Gastroesophageal sphincter (tissue), 4 donors: Measurements from ENCODE around the gene BRAT1. TPM values are rescaled to one million over a fixed set of nuclear protein-coding genes. Genes with fewer than 3 reads are reported as not detected.

Experiments
- ATAC-seq: fragments of 150-250 bp; one replicate; pipeline ENCODE4 v1.9.1; 2016; ENCODE audit warnings: mild to moderate bottlenecking, moderate library complexity
- H3K27ac ChIP-seq, 4 donors: fragments of 200-600 bp; sonication (generic) in 3 of 4; 1 replicate in 3 of 4; 2 replicates in 1 of 4; pipeline ENCODE4 v1.5.1; 2016 to 2019
- H3K27me3 ChIP-seq: fragments of 200-600 bp; sonication (generic); one replicate; pipeline ENCODE4 v1.5.1; 2019
- H3K36me3 ChIP-seq, 2 donors: fragments of 200-600 bp; sonication (generic); one replicate each; pipeline ENCODE4 v1.5.1; 2019; ENCODE audit warnings: control low read depth in 1 of 2
- H3K4me1 ChIP-seq, 3 donors: fragments of 200-600 bp; sonication (generic); 1 replicate in 2 of 3; 2 replicates in 1 of 3; pipeline ENCODE4 v1.5.1; 2016 to 2019; ENCODE audit warnings: control low read depth in 2 of 3
- H3K4me3 ChIP-seq, 2 donors: fragments of 200-600 bp; sonication (generic); one replicate each; pipeline ENCODE4 v1.5.1; 2019; ENCODE audit warnings: mild to moderate bottlenecking in 1 of 2, moderate library complexity in 1 of 2
- H3K9me3 ChIP-seq, 3 donors: fragments of 200-600 bp; sonication (generic); one replicate each; pipeline ENCODE4 v1.5.1; 2017 to 2019; ENCODE audit warnings: control low read depth in 2 of 3
- CTCF ChIP-seq, 4 experiments: fragments of 200-600 bp in 2 of 4; fragments of 450-650 bp in 2 of 4; sonication (generic) in 1 of 4; IDR thresholded peaks; one replicate each; pipeline ENCODE4 v1.5.1; 2017 to 2019; ENCODE audit warnings: antibody characterized with exemption in 4 of 4, mild to moderate bottlenecking in 2 of 4, moderate library complexity in 2 of 4
- EP300 ChIP-seq: sonication (generic); formaldehyde crosslinking; IDR thresholded peaks from one replicate; pipeline ENCODE4 v1.6.1; 2017; ENCODE audit warnings: antibody characterized with exemption, mild to moderate bottlenecking
- POLR2A ChIP-seq, 2 donors: fragments of 450-650 bp; IDR thresholded peaks; one replicate each; pipeline ENCODE4 v1.6.1; 2017; ENCODE audit warnings: antibody characterized with exemption in 2 of 2, mild to moderate bottlenecking in 2 of 2, moderate library complexity in 1 of 2
- POLR2AphosphoS5 ChIP-seq: sonication (generic); formaldehyde crosslinking; IDR thresholded peaks from one replicate; pipeline ENCODE4 v1.6.1; 2017; ENCODE audit warnings: antibody characterized with exemption
- WGBS, 2 donors: methylation state at CpG; one replicate each; pipeline ENCODE4 v1.1.5; 2018; ENCODE audit warnings: low coverage in 1 of 2; 5-methylcytosine and 5-hydroxymethylcytosine counted together
- total RNA-seq, 4 donors: library from RNA; depleted of rRNA; stranded (reverse); fragments of >200 nt; gene quantifications; one replicate each; pipeline ENCODE4 v1.1.0, GENCODE V29; 2016

The BRAT1 gene
- total RNA-seq, 4 donors from 2014 or later, result 19.9 to 36.0 (median 32.4) TPM

- H3K36me3 ChIP-seq, result peaks cover 0 to 23% of the 10 kb centered on the region in 2 donors
- H3K4me3 ChIP-seq, result no peak overlapping the region
- no peaks in the 10 kb centered on the region for H3K9me3 ChIP-seq
- peaks cover 64% of the 10 kb centered on the region for H3K27me3 ChIP-seq
- H3K27ac ChIP-seq, result peak overlapping the region in 3 of 4 donors; percentile 68 to 71 (median 71)
- TF ChIP-seq EP300 (no peak), POLR2A (IDR thresholded peaks at IDR 0.05) (no peak), CTCF (IDR thresholded peaks at IDR 0.05) (no peak), POLR2AphosphoS5 (no peak)
- peak; percentile 42 for ATAC-seq
- H3K4me1 ChIP-seq, result peaks cover 0 to 63% (median 14%) of the 10 kb centered on the region in 3 donors
- WGBS, 2 donors, result 78 to 89% methylated on average over 3 to 8 of the region's 16 CpGs
Measured at GRCh38 chr7:2530071-2530987, 25.0 kb downstream of the BRAT1 start.

- Histone ChIP-seq H3K4me1 (peaks cover 0 to 72% (median 18%) of the 10 kb centered on the region in 3 donors), H3K27me3 (peaks cover 73% of the 10 kb centered on the region), H3K27ac (peak overlapping the region; percentile 12 to 71 (median 70)), H3K36me3 (peaks cover 0 to 24% of the 10 kb centered on the region in 2 donors), H3K9me3 (no peaks in the 10 kb centered on the region), H3K4me3 (no peak overlapping the region)
- peak; percentile 68 for ATAC-seq
- 0 to 60% methylated on average over 1 to 3 of the region's 30 CpGs for WGBS, 2 donors
- no peak for TF ChIP-seq EP300
Measured at GRCh38 chr7:2529161-2530070, 25.9 kb downstream of the BRAT1 start.

- Histone ChIP-seq H3K4me1 (peaks cover 0 to 81% (median 24%) of the 10 kb centered on the region in 3 donors), H3K27me3 (peaks cover 81% of the 10 kb centered on the region), H3K9me3 (no peaks in the 10 kb centered on the region), H3K36me3 (peaks cover 0 to 24% of the 10 kb centered on the region in 2 donors), H3K27ac (peak overlapping the region in 2 of 4 donors; percentile 68 to 71), H3K4me3 (no peak overlapping the region)
- TF ChIP-seq EP300, result no peak
- no peak for TF ChIP-seq CTCF (IDR thresholded peaks at IDR 0.05)
- TF ChIP-seq POLR2A (IDR thresholded peaks at IDR 0.05), result no peak
- TF ChIP-seq POLR2AphosphoS5, result no peak
- 71 to 100% methylated on average over 1 to 3 of the region's 18 CpGs for WGBS, 2 donors
- ATAC-seq, result no peak
Measured at GRCh38 chr7:2528481-2529095, 26.7 kb downstream of the BRAT1 start.

GRCh38 chr7:2527505-2528467 lies 27.5 kb downstream of the BRAT1 start:
- Histone ChIP-seq H3K27ac (peak overlapping the region in 1 of 4 donors; percentile 71), H3K4me1 (peaks cover 0 to 89% (median 24%) of the 10 kb centered on the region in 3 donors), H3K4me3 (no peak overlapping the region), H3K36me3 (peaks cover 0 to 24% of the 10 kb centered on the region in 2 donors), H3K9me3 (no peaks in the 10 kb centered on the region), H3K27me3 (peaks cover 89% of the 10 kb centered on the region)
- no peak for TF ChIP-seq POLR2A (IDR thresholded peaks at IDR 0.05)
- no peak for TF ChIP-seq CTCF (IDR thresholded peaks at IDR 0.05)
- no peak for TF ChIP-seq EP300
- no peak for TF ChIP-seq POLR2AphosphoS5
- 46 to 80% methylated on average over 3 to 8 of the region's 17 CpGs for WGBS, 2 donors
- ATAC-seq, result no peak
